Activated CD8-positive, alpha-beta T cell treated with anti-CD3 and anti-CD28 coated beads, Interleukin-2, amount 10 ng/mL, durations not matched to agents 7 days and 5 days (primary cell): ENCODE measurements around the gene ZSCAN1. TPM values are rescaled to one million over a fixed set of nuclear protein-coding genes. Genes with fewer than 3 reads are reported as not detected.
"Not testable (repeated sequence)": the region's sequence is repeated elsewhere in the genome, so short reads cannot be mapped to it uniquely, and the experiment has no call there.

Experiments
- ATAC-seq: fragments of 150-1000 bp; cut with Tn5 transposase; one replicate; pipeline ENCODE4 v1.10.0; 2021; ENCODE audit warnings: moderate library complexity
- CTCF ChIA-PET: fragments of 350-600 bp; sonication (Branson Sonifier 250); formaldehyde crosslinking; loops from one replicate; lab custom pipeline; 2021; ENCODE audit warnings: antibody characterized with exemption; lab: Charles Lee
- POLR2A ChIA-PET: fragments of 350-600 bp; sonication (Branson Sonifier 250); formaldehyde crosslinking; loops from one replicate; lab custom pipeline; 2021; ENCODE audit warnings: antibody characterized with exemption; lab: Charles Lee
- DNase-seq: peaks from one replicate; pipeline ENCODE4 v3.0.0-alpha.2; 2020
- H3K27ac Mint-ChIP-seq: one replicate; pipeline ENCODE4 v1.8.0; 2021; ENCODE audit warnings: mild to moderate bottlenecking, mixed read lengths
- H3K27me3 Mint-ChIP-seq: one replicate; pipeline ENCODE4 v1.8.0; 2021; ENCODE audit warnings: low read depth, mixed read lengths
- H3K36me3 Mint-ChIP-seq: one replicate; pipeline ENCODE4 v1.8.0; 2021; ENCODE audit warnings: low read depth, mixed read lengths
- H3K4me1 Mint-ChIP-seq: one replicate; pipeline ENCODE4 v1.8.0; 2021; ENCODE audit warnings: low read depth, mixed read lengths
- H3K4me3 Mint-ChIP-seq: one replicate; pipeline ENCODE4 v1.8.0; 2021; ENCODE audit warnings: mild to moderate bottlenecking, mixed read lengths
- H3K9me3 Mint-ChIP-seq: one replicate; pipeline ENCODE4 v1.8.0; 2022; ENCODE audit warnings: mixed read lengths; ENCODE audit not compliant: insufficient read depth
- total RNA-seq, 2 experiments: library from RNA; stranded (reverse); gene quantifications; one replicate each; pipeline ENCODE4 v1.2.3, GENCODE V29; 2021

Gene ZSCAN1, protein sequence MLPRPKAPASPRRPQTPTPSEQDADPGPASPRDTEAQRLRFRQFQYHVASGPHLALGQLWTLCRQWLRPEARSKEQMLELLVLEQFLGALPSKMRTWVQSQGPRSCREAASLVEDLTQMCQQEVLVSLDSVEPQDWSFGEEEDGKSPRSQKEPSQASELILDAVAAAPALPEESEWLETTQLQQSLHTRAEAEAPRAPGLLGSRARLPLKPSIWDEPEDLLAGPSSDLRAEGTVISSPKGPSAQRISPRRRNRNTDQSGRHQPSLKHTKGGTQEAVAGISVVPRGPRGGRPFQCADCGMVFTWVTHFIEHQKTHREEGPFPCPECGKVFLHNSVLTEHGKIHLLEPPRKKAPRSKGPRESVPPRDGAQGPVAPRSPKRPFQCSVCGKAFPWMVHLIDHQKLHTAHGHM
- total RNA-seq = not detected

- DNase-seq = peak; percentile 28
- ChIA-PET CTCF (no interaction called here), POLR2A (no interaction called here)
- Mint-ChIP-seq H3K9me3 (peaks cover 30% of the 10 kb centered on the region), H3K4me1 (peaks cover 2% of the 10 kb centered on the region), H3K36me3 (peaks cover 7% of the 10 kb centered on the region), H3K4me3 (no peak within 1 kb of the TSS), H3K27ac (peak within 1 kb of the TSS; percentile 18), H3K27me3 (peaks cover 4% of the 10 kb centered on the region)
- ATAC-seq = peak; percentile 33
Measured at GRCh38 chr19:58033741-58034476, at the start of gene ZSCAN1. Gene ZSCAN1, plus strand, starts transcription at chr19:58034025. Its CDS starts 3,812 bp downstream, at chr19:58037837.

- Mint-ChIP-seq H3K4me1 (no peaks in the 10 kb centered on the region), H3K27ac (no peak overlapping the region), H3K4me3 (no peak overlapping the region), H3K9me3 (peaks cover 51% of the 10 kb centered on the region), H3K36me3 (peaks cover 71% of the 10 kb centered on the region), H3K27me3 (no peaks in the 10 kb centered on the region)
- POLR2A ChIA-PET = no interaction called here
- CTCF ChIA-PET = no interaction called here
- ATAC-seq = no peak
- DNase-seq = no peak
Measured at GRCh38 chr19:57992841-57993240, 41.0 kb upstream of the ZSCAN1 start.

GRCh38 chr19:58000677-58001076, 33.1 kb upstream of the ZSCAN1 start:
- peaks cover 30% of the 10 kb centered on the region for H3K4me1 Mint-ChIP-seq
- no peak overlapping the region for H3K4me3 Mint-ChIP-seq
- H3K9me3 Mint-ChIP-seq = peaks cover 57% of the 10 kb centered on the region
- POLR2A ChIA-PET = no interaction called here
- no peak for DNase-seq
- CTCF ChIA-PET = interaction anchor here (1.0 kb wide), 1 partner anchor 319 kb away, joined by 3 read pairs; the partner anchor contains the start of gene ZNF551
- peaks cover 92% of the 10 kb centered on the region for H3K36me3 Mint-ChIP-seq
- ATAC-seq = no peak
- no peaks in the 10 kb centered on the region for H3K27me3 Mint-ChIP-seq
- no peak overlapping the region for H3K27ac Mint-ChIP-seq

DNA sequence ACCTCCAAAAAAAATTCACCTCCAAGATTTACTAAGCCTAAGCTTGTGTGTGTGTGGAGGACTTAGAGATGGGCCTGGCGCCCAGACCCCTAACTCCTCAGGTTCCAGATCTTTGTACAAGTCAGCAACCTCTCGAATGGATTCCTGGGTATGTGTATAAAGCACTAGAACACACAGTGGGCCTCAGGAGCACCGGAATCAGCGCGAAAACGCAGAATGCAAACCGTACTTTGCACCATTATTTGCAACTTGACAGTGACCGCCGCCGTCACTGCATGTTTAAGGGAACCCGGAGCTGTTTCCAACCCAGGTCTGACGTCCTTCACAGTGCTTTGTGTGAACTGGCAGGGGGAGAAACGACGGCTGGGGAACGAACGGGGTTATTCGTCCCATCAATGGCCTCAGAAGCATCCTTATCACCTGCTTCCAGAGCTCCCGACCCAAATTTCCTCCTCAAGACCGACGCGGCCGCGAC, 31.9 kb upstream of the ZSCAN1 start:
- ChIA-PET CTCF (interaction anchor here (1.6 kb wide), 1 partner anchor 324 kb away, joined by 3 read pairs; no protein-coding TSS in a partner anchor), POLR2A (interaction anchor here (0.7 to 1.9 kb wide), 8 partner anchors 14 to 566 kb away, joined by 3 to 11 read pairs (median 3); partner anchors contain the start of genes ZNF274, ZNF329, ZNF671 and ZNF776)
- Mint-ChIP-seq H3K4me1 (peaks cover 30% of the 10 kb centered on the region), H3K27me3 (no peaks in the 10 kb centered on the region), H3K9me3 (peaks cover 66% of the 10 kb centered on the region), H3K4me3 (peak overlapping the region; percentile 81), H3K36me3 (peaks cover 91% of the 10 kb centered on the region), H3K27ac (peak overlapping the region; percentile 87)
- DNase-seq (peak; percentile 52), ATAC-seq (peak; percentile 30)

- Mint-ChIP-seq H3K27me3 (no peaks in the 10 kb centered on the region), H3K4me1 (peaks cover 30% of the 10 kb centered on the region), H3K27ac (peak within 1 kb of the TSS; percentile 87), H3K4me3 (peak within 1 kb of the TSS; percentile 81), H3K36me3 (peaks cover 91% of the 10 kb centered on the region), H3K9me3 (peaks cover 67% of the 10 kb centered on the region)
- DNase-seq = peak; percentile 88
- ChIA-PET POLR2A (interaction anchor here (0.7 to 1.9 kb wide), 12 partner anchors 14 to 566 kb away, joined by 3 to 11 read pairs (median 3); partner anchors contain the start of genes ZNF135, ZNF211, ZNF274 and ZNF329), CTCF (interaction anchor here (0.8 to 1.6 kb wide), 4 partner anchors 153 to 325 kb away, joined by 3 to 5 read pairs (median 3); partner anchors contain the start of gene ZNF551)
- peak; percentile 97 for ATAC-seq
Measured at GRCh38 chr19:58002384-58003173, 31.2 kb upstream of the ZSCAN1 start, which contains the start of gene ZNF606. Gene ZNF606, minus strand, starts transcription at chr19:58002820. Its CDS starts 1,501 bp downstream, at chr19:58001319.

- Mint-ChIP-seq H3K27ac (peak overlapping the region; percentile 87), H3K27me3 (no peaks in the 10 kb centered on the region), H3K36me3 (peaks cover 88% of the 10 kb centered on the region), H3K4me1 (peaks cover 30% of the 10 kb centered on the region), H3K4me3 (peak overlapping the region; percentile 81), H3K9me3 (peaks cover 62% of the 10 kb centered on the region)
- ATAC-seq (no peak), DNase-seq (no peak)
- CTCF ChIA-PET = interaction anchor here (0.6 to 1.6 kb wide), 5 partner anchors 152 to 988 kb away, joined by 3 to 5 read pairs (median 3); partner anchors contain the start of gene ZNF551
- POLR2A ChIA-PET = interaction anchor here (0.8 to 1.9 kb wide), 7 partner anchors 56 to 371 kb away, joined by 3 to 11 read pairs (median 4); partner anchors contain the start of genes ZNF135, ZNF211, ZNF274 and ZNF329
Measured at GRCh38 chr19:58003174-58003828, 30.5 kb upstream of the ZSCAN1 start.

- ChIA-PET CTCF (no interaction called here), POLR2A (no interaction called here)
- Mint-ChIP-seq H3K4me3 (no peak overlapping the region), H3K36me3 (peaks cover 61% of the 10 kb centered on the region), H3K27ac (no peak overlapping the region), H3K4me1 (peaks cover 27% of the 10 kb centered on the region), H3K9me3 (peaks cover 46% of the 10 kb centered on the region), H3K27me3 (no peaks in the 10 kb centered on the region)
- ATAC-seq (no peak), DNase-seq (no peak)
Measured at GRCh38 chr19:58007285-58007684, 26.5 kb upstream of the ZSCAN1 start.

DNA sequence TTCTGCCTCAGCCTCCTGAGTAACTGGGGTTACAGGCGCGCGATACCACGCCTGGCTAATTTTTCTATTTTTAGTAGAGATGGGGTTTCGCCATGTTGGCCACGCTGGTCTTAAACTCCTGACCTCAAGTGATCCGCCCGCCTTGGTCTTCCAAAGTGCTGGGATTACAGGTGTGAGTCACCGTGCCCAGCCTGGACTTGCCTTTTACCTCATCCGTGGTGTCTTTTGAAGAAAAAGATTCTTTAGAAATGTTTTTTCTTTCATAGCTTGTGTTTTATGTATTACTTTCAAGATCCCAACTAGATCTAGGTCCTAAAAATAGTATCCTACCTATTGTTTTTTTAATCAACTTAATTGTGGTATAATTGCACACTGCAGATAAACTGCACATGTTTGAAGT, 24.9 kb upstream of the ZSCAN1 start:
- H3K27ac Mint-ChIP-seq, ATAC-seq, CTCF ChIA-PET, H3K27me3 Mint-ChIP-seq, DNase-seq: not testable (repeated sequence)
- Mint-ChIP-seq H3K4me3 (peak overlapping the region; percentile 75), H3K9me3 (peaks cover 58% of the 10 kb centered on the region), H3K36me3 (peaks cover 51% of the 10 kb centered on the region), H3K4me1 (peaks cover 16% of the 10 kb centered on the region)
- POLR2A ChIA-PET = interaction anchor here (0.7 kb wide), 1 partner anchor 66 kb away, joined by 3 read pairs; no protein-coding TSS in a partner anchor

DNA sequence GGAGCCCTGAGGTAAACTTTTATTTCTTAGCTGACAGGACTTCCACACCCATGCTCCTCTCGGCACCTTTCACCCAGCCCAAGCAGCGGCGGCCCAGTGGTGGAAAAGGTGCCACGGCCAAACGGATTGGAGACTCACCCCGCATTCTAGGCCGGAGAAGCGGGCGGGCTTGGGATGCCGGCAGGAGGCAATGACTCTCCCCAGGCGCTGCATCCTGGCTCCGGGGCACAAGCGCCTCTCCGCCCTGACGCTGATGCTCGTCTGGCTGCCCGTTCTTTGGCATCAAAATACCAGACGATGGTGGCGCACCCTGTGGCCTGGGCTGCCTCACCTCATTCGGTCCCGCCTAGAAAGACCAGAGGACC, 24.5 kb upstream of the ZSCAN1 start:
- peaks cover 47% of the 10 kb centered on the region for H3K36me3 Mint-ChIP-seq
- ATAC-seq = no peak
- peaks cover 56% of the 10 kb centered on the region for H3K9me3 Mint-ChIP-seq
- peaks cover 13% of the 10 kb centered on the region for H3K4me1 Mint-ChIP-seq
- H3K27ac Mint-ChIP-seq = no peak overlapping the region
- no peak for DNase-seq
- ChIA-PET POLR2A (interaction anchor here (0.7 kb wide), 1 partner anchor 65 kb away, joined by 3 read pairs; no protein-coding TSS in a partner anchor), CTCF (no interaction called here)
- H3K27me3 Mint-ChIP-seq = no peaks in the 10 kb centered on the region
- peak overlapping the region; percentile 75 for H3K4me3 Mint-ChIP-seq

DNA sequence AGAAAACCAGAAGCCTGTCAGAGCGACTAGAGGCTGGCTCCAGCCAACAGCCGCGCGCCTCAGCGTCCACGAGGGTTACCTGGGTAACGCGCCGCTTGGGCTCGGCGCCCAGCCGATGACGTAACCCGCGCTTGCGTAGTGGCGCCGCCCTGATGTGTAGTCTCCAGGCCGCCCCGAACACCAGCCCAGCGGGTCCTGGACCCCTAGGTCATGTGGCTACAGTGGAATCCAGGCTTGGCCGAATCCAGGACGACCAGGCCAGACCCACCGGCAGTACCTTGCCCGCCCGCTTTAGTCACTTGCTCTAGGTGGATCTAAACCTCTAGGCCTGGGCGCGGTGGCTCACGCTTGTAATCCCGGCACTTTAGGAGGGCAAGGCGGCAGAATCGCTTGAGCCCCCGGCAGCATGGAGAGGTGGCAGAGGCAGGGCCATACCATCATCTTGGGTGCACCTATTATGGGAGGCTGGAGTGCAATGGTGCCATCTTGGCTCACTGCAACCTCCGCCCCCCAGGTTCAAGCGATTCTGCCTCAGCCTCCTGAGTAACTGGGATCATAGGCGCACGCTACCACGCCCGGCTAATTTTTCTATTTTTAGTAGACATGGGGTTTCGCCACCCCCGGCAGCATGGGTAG, 24.0 kb upstream of the ZSCAN1 start:
- DNase-seq (peak; percentile 85), ATAC-seq (peak; percentile 95)
- POLR2A ChIA-PET = interaction anchor here (0.7 kb wide), 1 partner anchor 65 kb away, joined by 3 read pairs; no protein-coding TSS in a partner anchor
- peaks cover 42% of the 10 kb centered on the region for H3K36me3 Mint-ChIP-seq
- H3K4me3 Mint-ChIP-seq = peak overlapping the region; percentile 75
- peak overlapping the region; percentile 85 for H3K27ac Mint-ChIP-seq
- H3K9me3 Mint-ChIP-seq = peaks cover 52% of the 10 kb centered on the region
- CTCF ChIA-PET = no interaction called here
- no peaks in the 10 kb centered on the region for H3K27me3 Mint-ChIP-seq
- H3K4me1 Mint-ChIP-seq = peaks cover 8% of the 10 kb centered on the region
